Keratinocyte (primary cell): ENCODE measurements around the gene CLK1. TPM values are rescaled to one million over a fixed set of nuclear protein-coding genes. Genes with fewer than 3 reads are reported as not detected.
A peak's percentile ranks its signal among the peaks of the same experiment; 100 is the strongest.
"Not testable (repeated sequence)": the region's sequence is repeated elsewhere in the genome, so short reads cannot be mapped to it uniquely, and the experiment has no call there.

Experiments used
- DNase-seq: peaks from one replicate; pipeline ENCODE4 v3.0.0-alpha.2; 2011; ENCODE audit warnings: low read depth, missing footprints, low spot score
- FAIRE-seq: peaks from 2 replicates; lab custom pipeline; 2011; peaks lifted over from hg19 to GRCh38; lab: Jason Lieb, UNC
- H2AFZ ChIP-seq: 2 replicates; pipeline ENCODE4 v1.6.0; 2012; ENCODE audit warnings: low read length, control low read depth, inconsistent platforms; ENCODE audit not compliant: control insufficient read depth
- H3K27ac ChIP-seq: 2 replicates; pipeline ENCODE4 v1.5.1; 2011; ENCODE audit warnings: low read length; ENCODE audit not compliant: control insufficient read depth, insufficient read depth
- H3K27me3 ChIP-seq: 3 replicates; pipeline ENCODE4 v1.6.0; 2011; ENCODE audit warnings: low read length; ENCODE audit not compliant: control insufficient read depth, insufficient read depth; ENCODE audit errors: extremely low read depth
- H3K36me3 ChIP-seq, 2 experiments: 2 replicates in 1 of 2; 3 replicates in 1 of 2; pipeline ENCODE4 v1.5.1; 2011; ENCODE audit warnings: low read length in 2 of 2, mild to moderate bottlenecking in 1 of 2; ENCODE audit not compliant: control insufficient read depth in 2 of 2, insufficient read depth in 2 of 2; ENCODE audit errors: extremely low read depth in 1 of 2
- H3K4me1 ChIP-seq: 3 replicates; pipeline ENCODE4 v1.5.1; 2011; ENCODE audit warnings: low read length; ENCODE audit not compliant: control insufficient read depth, insufficient read depth; ENCODE audit errors: extremely low read depth
- H3K4me2 ChIP-seq: 3 replicates; pipeline ENCODE4 v1.6.0; 2011; ENCODE audit warnings: low read depth, low read length; ENCODE audit not compliant: control insufficient read depth, insufficient read depth; ENCODE audit errors: extremely low read depth
- H3K4me3 ChIP-seq, 3 experiments: fragments of 200-600 bp in 1 of 3; sonication (generic) in 1 of 3; 2 replicates in 2 of 3; 3 replicates in 1 of 3; pipeline ENCODE4 v1.5.1; 2011 to 2016; ENCODE audit warnings: low read length in 3 of 3, mild to moderate bottlenecking in 3 of 3, control low read depth in 2 of 3, inconsistent platforms in 1 of 3, low read depth in 1 of 3, mixed read lengths in 1 of 3, mixed run types in 1 of 3, moderate library complexity in 1 of 3; ENCODE audit not compliant: control insufficient read depth in 2 of 3, insufficient read depth in 2 of 3; ENCODE audit errors: extremely low read depth in 1 of 3
- H3K79me2 ChIP-seq: 2 replicates; pipeline ENCODE4 v1.6.0; 2012; ENCODE audit warnings: low read length; ENCODE audit not compliant: control insufficient read depth, insufficient read depth
- H3K9ac ChIP-seq: 3 replicates; pipeline ENCODE4 v1.6.0; 2011; ENCODE audit warnings: low read length; ENCODE audit not compliant: control insufficient read depth, insufficient read depth; ENCODE audit errors: extremely low read depth
- H3K9me1 ChIP-seq: 3 replicates; pipeline ENCODE4 v1.6.0; 2011; ENCODE audit warnings: low read length; ENCODE audit not compliant: control insufficient read depth, insufficient read depth; ENCODE audit errors: extremely low read depth
- H3K9me3 ChIP-seq: 2 replicates; pipeline ENCODE4 v1.5.1; 2012; ENCODE audit warnings: low read depth, low read length; ENCODE audit not compliant: control insufficient read depth
- H4K20me1 ChIP-seq: 3 replicates; pipeline ENCODE4 v1.6.0; 2011; ENCODE audit warnings: low read length; ENCODE audit not compliant: control insufficient read depth, insufficient read depth; ENCODE audit errors: extremely low read depth
- EZH2 ChIP-seq: IDR thresholded peaks from one replicate; pipeline ENCODE4 v1.6.1; 2012; ENCODE audit warnings: inconsistent platforms, mild to moderate bottlenecking, low read length, moderate library complexity
- dilution Hi-C: fragments of 300-500 bp; cut with MboI; formaldehyde crosslinking; loops from one replicate; pipeline ENCODE4 v1.7.0; 2020; ENCODE audit warnings: low sequenced_read_pairs; ENCODE audit not compliant: extremely low pct_ligation_motif_present
- polyA plus RNA-seq, 5 experiments: library from polyadenylated mRNA; depleted of rRNA in 3 of 5; stranded (reverse) in 3 of 5; stranded (forward) in 1 of 5; unstranded in 1 of 5; fragments of >200 nt; gene quantifications; 1 replicate in 1 of 5; 2 replicates in 3 of 5; 3 replicates in 1 of 5; pipeline versions ENCODE4 v1.2.1 to v1.2.3, GENCODE V29; 2011 to 2012; ENCODE audit warnings: missing spikeins in 2 of 5, low read depth in 1 of 5, low replicate concordance in 1 of 5
- TF ChIP-seq, protein P1 (sequence below), 3 experiments: IDR thresholded peaks in 1 of 3; conservative IDR thresholded peaks in 1 of 3; optimal IDR thresholded peaks in 1 of 3; 2 replicates in 2 of 3; 3 replicates in 1 of 3; pipeline versions ENCODE3 to v1.5.1; 2011; ENCODE audit warnings: low read length in 3 of 3, mild to moderate bottlenecking in 3 of 3, moderate library complexity in 2 of 3, control low read depth in 1 of 3, inconsistent platforms in 1 of 3; ENCODE audit not compliant: insufficient read depth in 2 of 3; ENCODE audit errors: extremely low read depth in 1 of 3

CLK1 gene
- polyA plus RNA-seq, 1 donor (not counting 4 experiments of a cell fraction or from before 2014, with no cell fraction given) = 70.4 TPM

DNA sequence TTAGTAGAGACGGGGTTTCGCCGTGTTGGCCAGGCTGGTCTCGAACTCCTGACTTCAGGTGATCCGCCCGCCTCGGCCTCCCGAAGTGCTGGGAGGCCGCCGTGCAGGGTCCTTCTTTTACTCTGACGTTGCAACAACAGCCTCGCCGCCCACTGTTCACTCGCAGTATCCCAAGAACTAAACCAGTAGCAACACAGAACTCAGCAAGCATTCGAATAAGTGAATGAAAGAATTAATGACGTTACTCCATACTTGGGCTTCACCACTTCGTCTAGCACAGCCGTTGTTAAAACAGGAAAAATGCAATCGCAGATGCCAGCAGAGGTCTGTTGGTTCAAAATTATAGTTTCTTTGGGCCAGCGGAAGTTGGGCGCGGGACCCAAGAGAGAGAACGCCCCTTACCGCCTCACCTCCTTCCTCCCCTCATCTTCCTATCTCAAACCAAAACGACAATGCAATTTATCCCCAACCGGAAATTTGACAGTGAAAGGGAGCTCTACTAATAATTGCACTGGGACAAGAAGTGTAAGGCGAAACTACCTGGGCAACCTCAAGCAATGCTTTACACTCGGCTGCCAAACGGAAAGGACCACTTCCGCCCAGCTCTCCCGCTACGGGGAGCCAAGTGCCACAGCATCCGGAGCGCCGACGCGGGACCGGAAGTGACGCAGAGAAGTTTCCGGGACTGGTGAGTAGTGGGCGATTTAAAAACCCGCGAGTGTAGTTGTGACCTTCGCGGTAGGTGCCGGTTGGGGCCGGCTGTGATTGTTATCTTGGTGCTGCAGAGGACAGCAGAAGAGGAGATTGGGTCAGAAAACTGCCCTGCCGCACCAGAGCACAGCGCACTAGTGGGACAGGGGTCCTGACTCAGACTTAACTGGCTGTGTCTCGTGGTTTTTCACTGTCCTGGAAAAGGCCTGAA is 24.5 kb upstream of the CLK1 start, which contains the start of the genes NIF3L1 and PPIL3:
Gene NIF3L1, plus strand, starts transcription at position 668 of the 922 bp plus-strand sequence. CDS start 2,573 bp downstream, outside the sequence.
Gene PPIL3, minus strand, starts transcription at position 374 of the 922 bp plus-strand sequence. CDS start 1,462 bp downstream, outside the sequence.
- Histone ChIP-seq H2AFZ (peak within 1 kb of the TSS; percentile 97), H3K9me1 (no peaks in the 10 kb centered on the region), H3K79me2 (peaks cover 41% of the 10 kb centered on the region), H3K27ac (peak within 1 kb of the TSS; percentile 91), H3K4me1 (peaks cover 12% of the 10 kb centered on the region), H3K27me3 (no peaks in the 10 kb centered on the region), H3K4me2 (peak within 1 kb of the TSS; percentile 84), H3K9me3 (no peaks in the 10 kb centered on the region), H3K9ac (peak within 1 kb of the TSS; percentile 90), H3K4me3 (peak within 1 kb of the TSS; percentile 62 to 81 (median 64)), H3K36me3 (peaks cover 2 to 9% of the 10 kb centered on the region in 2 experiments), H4K20me1 (no peaks in the 10 kb centered on the region)
- TF ChIP-seq EZH2 = no peak
- TF ChIP-seq, protein P1, sequence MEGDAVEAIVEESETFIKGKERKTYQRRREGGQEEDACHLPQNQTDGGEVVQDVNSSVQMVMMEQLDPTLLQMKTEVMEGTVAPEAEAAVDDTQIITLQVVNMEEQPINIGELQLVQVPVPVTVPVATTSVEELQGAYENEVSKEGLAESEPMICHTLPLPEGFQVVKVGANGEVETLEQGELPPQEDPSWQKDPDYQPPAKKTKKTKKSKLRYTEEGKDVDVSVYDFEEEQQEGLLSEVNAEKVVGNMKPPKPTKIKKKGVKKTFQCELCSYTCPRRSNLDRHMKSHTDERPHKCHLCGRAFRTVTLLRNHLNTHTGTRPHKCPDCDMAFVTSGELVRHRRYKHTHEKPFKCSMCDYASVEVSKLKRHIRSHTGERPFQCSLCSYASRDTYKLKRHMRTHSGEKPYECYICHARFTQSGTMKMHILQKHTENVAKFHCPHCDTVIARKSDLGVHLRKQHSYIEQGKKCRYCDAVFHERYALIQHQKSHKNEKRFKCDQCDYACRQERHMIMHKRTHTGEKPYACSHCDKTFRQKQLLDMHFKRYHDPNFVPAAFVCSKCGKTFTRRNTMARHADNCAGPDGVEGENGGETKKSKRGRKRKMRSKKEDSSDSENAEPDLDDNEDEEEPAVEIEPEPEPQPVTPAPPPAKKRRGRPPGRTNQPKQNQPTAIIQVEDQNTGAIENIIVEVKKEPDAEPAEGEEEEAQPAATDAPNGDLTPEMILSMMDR (optimal IDR thresholded peaks at IDR 0.05 in 1 of 3, IDR thresholded peaks at IDR 0.05 in 1 of 3, conservative IDR thresholded peaks at IDR 0.05 in 1 of 3; ENCODE audit: extremely low read depth in 1 of 3, insufficient read depth in 2 of 3, low read length in 3 of 3) = no peak
- peak; percentile 89 for FAIRE-seq
- dilution Hi-C loops = no loop called here
- DNase-seq = peak; percentile 69

DNA sequence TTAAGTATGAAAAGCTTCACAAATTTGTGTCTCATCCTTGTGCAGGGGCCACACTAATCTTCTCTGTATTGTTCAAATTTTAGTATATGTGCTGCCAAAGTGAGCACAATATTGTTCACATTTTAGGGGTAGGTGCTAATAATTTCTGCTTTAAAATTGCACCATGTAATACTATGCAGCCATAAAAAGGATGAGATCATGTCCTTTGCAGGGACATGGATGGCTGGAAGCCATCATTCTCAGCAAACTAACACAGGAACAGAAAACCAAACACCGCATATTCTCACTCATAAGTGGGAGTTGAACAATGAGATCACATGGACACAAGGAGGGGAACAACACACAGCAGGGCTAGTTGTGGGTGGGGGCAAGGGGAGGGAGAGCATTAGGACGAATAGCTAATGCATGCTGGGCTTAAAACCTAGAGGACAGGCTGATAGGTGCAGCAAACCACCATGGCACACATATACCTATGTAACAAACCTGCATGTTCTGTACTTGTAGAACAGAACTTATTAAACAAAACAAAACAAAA is 17.3 kb upstream of the CLK1 start:
- H3K4me2 ChIP-seq, H3K9ac ChIP-seq, H4K20me1 ChIP-seq, H3K27ac ChIP-seq, DNase-seq, H3K79me2 ChIP-seq, H3K27me3 ChIP-seq, H3K4me3 ChIP-seq, H3K9me1 ChIP-seq, H2AFZ ChIP-seq, H3K4me1 ChIP-seq, dilution Hi-C loops, FAIRE-seq, H3K9me3 ChIP-seq: not testable (repeated sequence)
- H3K36me3 ChIP-seq = peaks cover 9 to 23% of the 10 kb centered on the region in 2 experiments
